HL-60/S4 treated with phorbol 12-myristate 13-acetate at 8.2 ng/mL for 4 days and 3 days (cell line): ENCODE results near the gene LGI2.

Experiments used
- in situ Hi-C: fragments of 300-500 bp; cut with MboI; formaldehyde crosslinking; loops from 2 replicates; pipeline ENCODE4 v1.15.0; 2022; ENCODE audit warnings: low sequenced_read_pairs

LGI2 gene

GRCh38 chr4:24969486-24969885 is 61.3 kb downstream of the LGI2 start:
- in situ Hi-C loops, result no loop called here

- in situ Hi-C loops, result no loop called here
Observed at GRCh38 chr4:24968992-24969391, 61.8 kb downstream of the LGI2 start.

- in situ Hi-C loops, result no loop called here
Observed at GRCh38 chr4:24968278-24968677, 62.5 kb downstream of the LGI2 start.

- in situ Hi-C loops, result no loop called here
Observed at GRCh38 chr4:24967346-24967745, 63.4 kb downstream of the LGI2 start.

- in situ Hi-C loops, result no loop called here
Observed at GRCh38 chr4:24966076-24966475, 64.7 kb downstream of the LGI2 start.

- in situ Hi-C loops, result no loop called here
Observed at GRCh38 chr4:24965627-24966026, 65.1 kb downstream of the LGI2 start.

GRCh38 chr4:24963277-24963676 is 67.5 kb downstream of the LGI2 start:
- in situ Hi-C loops, result no loop called here

- in situ Hi-C loops, result no loop called here
Observed at GRCh38 chr4:24957886-24958285, 72.9 kb downstream of the LGI2 start.

- in situ Hi-C loops, result no loop called here
Observed at GRCh38 chr4:24956763-24957162, 74.0 kb downstream of the LGI2 start.

- in situ Hi-C loops, result no loop called here
Observed at GRCh38 chr4:24956091-24956490, 74.7 kb downstream of the LGI2 start.

GRCh38 chr4:24952667-24953066 is 78.1 kb downstream of the LGI2 start:
- in situ Hi-C loops, result no loop called here

- in situ Hi-C loops, result no loop called here
Observed at GRCh38 chr4:24949970-24950369, 80.8 kb downstream of the LGI2 start.
